HG03139 (cell line): ENCODE results near the gene SLC4A11.

Source experiments
- ATAC-seq: cut with Tn5 transposase; IDR thresholded peaks from one replicate; pipeline ENCODE4 v1.9.1; 2021; ENCODE audit not compliant: unreplicated experiment

Gene SLC4A11

GRCh38 chr20:3177746-3178485 lies 61.1 kb downstream of the SLC4A11 start:
- no peak for ATAC-seq
